GM18861 (cell line): ENCODE results near the gene ADCK1.
"Not testable (repeated sequence)": the region's sequence is repeated elsewhere in the genome, so short reads cannot be mapped to it uniquely, and the experiment has no call there.

ENCODE experiments used
- ATAC-seq: cut with Tn5 transposase; IDR thresholded peaks from one replicate; pipeline ENCODE4 v1.9.1; 2021; ENCODE audit not compliant: unreplicated experiment

ADCK1 gene, protein sequence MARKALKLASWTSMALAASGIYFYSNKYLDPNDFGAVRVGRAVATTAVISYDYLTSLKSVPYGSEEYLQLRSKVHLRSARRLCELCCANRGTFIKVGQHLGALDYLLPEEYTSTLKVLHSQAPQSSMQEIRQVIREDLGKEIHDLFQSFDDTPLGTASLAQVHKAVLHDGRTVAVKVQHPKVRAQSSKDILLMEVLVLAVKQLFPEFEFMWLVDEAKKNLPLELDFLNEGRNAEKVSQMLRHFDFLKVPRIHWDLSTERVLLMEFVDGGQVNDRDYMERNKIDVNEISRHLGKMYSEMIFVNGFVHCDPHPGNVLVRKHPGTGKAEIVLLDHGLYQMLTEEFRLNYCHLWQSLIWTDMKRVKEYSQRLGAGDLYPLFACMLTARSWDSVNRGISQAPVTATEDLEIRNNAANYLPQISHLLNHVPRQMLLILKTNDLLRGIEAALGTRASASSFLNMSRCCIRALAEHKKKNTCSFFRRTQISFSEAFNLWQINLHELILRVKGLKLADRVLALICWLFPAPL

GRCh38 chr14:77799863-77800730, at the start of gene ADCK1:
Gene ADCK1 (plus strand): TSS chr14:77800109. CDS start chr14:77818979, 18,870 bp downstream.
- peak; percentile 87 for ATAC-seq

GRCh38 chr14:77752266-77752665, 47.6 kb upstream of the ADCK1 start:
- ATAC-seq = no peak

GRCh38 chr14:77752799-77753516, 47.0 kb upstream of the ADCK1 start:
- ATAC-seq = no peak

DNA sequence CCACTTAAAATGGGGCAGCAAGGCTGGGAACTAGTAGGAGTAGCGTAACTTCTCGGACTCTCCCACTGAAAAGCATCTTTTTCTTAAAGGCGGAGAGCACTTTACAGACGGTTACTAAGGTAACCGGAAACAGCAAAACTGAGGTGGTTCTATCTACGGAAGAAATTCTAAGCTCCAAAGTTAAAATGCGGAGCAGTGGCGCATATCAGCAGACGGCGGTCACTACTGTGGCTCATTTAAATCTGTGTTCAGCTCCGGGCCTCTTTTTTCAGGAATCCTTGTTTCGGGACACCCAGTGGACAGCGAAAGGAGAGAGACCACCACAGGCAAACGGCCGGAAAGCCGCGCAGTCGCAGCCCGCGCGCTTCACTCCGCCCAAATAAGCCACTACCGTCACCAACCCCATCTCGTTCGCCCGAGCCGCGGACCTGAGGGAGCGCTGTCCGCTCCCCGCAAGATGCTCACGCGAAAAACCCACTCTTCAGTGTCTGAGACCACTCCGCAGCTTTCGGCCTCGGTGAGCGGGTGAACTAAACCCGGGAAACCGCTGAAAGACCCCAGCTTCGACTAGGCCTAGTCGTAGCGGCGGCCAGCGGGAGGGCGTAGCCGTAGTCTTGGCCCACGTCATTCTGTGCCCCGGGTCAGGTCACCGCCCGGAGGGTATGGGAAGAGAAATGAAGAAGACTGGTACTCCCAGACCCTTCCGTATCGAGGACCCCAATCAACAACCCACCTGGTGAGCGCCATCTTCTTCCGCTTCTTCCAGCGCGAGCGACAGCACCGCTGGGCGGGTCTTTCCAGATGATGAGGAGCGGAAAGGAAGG, 39.3 kb upstream of the ADCK1 start, which contains the start of gene SNW1:
Gene SNW1 (minus strand): TSS at position 776 of the 824 bp plus-strand sequence. CDS start 29 bp downstream, at position 747.
- peak; percentile 95 for ATAC-seq

- no peak for ATAC-seq
Measured at GRCh38 chr14:77761205-77761931, 38.5 kb upstream of the ADCK1 start.

DNA sequence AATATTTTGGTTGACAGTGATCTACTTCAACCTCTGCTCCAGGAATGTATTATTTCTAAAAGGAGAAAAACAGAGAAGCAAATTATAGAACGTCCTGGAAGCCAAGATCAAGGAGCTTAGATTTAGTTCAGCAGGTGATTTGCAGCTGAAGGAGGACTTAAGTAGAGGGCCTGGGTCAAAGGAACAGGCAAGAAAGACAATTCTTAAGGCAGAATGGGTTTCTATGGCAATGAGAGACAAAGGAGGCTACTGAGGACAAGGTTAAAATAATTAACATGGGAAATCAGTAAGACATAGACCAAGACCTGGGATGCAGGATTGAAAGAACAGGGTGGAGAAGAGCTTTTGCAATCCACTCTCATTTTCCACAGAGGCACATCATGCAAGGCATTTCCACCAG, 36.6 kb upstream of the ADCK1 start:
- no peak for ATAC-seq

GRCh38 chr14:77763978-77764377, 35.9 kb upstream of the ADCK1 start:
- ATAC-seq = no peak

DNA sequence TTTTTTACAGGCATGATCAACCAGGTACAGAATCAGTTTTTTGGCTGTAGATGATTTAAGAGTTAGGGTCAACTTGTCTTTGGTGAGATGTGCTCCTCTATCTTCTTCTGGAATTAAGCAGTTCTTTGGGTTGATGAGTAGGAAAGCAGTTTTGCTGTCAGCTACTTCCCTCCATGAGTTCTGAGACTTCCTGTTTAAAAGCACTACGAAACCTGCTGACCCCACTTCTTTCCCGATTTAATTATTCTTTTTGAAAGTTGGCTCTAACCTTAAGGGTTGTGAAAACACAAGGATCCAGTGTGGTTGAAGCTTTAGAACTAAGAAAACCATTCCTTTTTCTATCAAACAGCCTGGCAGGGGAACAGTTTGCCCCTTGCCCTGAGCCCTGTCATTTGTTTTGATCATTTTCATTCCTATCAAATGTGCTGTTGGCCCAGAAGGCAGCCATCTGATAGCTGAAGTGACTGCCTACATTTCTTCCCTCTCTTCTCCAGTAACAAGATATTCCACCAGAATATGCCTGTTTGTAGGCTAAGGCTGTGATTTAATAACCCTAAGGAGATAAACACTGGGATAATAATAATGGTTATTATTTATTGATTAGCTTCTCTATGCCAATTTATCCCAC, 31.4 kb upstream of the ADCK1 start:
- not testable (repeated sequence) for ATAC-seq

- not testable (repeated sequence) for ATAC-seq
Measured at GRCh38 chr14:77773966-77774365, 25.9 kb upstream of the ADCK1 start.

GRCh38 chr14:77782202-77782601, 17.7 kb upstream of the ADCK1 start:
- peak; percentile 68 for ATAC-seq

DNA sequence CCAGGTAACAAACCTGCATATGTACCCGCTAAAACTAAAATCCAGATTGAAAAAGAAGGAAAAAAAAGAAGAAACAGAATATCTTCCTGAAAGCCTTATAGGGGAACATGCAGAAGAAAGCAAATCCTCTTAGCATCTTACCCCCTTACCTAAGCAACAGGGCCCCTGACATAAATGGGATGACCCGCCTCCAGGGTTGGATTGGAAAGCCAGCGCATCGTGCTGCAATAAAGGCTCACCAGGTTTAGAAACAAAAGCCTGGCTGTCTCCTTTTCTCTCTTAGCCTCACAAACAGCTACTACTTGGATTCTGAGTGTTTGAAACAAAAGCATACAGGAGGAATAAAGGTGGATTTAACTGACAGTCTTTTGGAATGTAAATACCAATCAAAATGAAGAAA, 13.8 kb upstream of the ADCK1 start:
- ATAC-seq = no peak

DNA sequence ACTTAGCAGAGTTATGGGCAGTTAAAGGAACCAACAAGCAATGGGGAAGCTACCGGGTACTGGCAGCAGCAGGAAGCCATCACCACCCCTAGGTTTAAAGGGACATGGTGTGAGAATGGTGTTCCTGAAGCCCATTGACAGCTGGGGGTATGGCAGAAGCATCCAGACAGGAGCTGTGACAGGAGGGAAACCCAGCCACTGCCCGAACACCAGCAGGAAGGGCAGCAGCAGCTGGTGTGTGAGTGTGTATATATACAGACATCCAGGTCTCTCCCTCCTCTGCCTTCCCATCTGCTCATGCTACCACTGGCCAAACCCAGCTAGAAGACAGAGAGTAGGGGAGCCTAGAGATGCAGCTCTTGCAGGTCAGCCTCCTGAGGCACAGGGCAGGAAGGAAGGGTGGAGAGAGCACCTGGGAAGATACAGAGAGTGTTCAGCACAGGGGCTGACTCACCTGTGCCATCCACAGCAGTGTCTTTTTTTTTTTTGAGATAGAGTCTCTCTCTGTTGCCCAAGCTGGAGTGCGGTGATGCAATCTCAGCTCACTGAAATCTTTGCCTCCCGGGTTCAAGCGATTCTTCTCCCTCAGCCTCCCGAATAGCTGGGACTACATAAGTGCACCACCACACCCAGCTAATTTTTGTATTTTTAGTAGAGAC, 9.2 kb upstream of the ADCK1 start:
- no peak for ATAC-seq

GRCh38 chr14:77791225-77791600, 8.7 kb upstream of the ADCK1 start:
- ATAC-seq = no peak

DNA sequence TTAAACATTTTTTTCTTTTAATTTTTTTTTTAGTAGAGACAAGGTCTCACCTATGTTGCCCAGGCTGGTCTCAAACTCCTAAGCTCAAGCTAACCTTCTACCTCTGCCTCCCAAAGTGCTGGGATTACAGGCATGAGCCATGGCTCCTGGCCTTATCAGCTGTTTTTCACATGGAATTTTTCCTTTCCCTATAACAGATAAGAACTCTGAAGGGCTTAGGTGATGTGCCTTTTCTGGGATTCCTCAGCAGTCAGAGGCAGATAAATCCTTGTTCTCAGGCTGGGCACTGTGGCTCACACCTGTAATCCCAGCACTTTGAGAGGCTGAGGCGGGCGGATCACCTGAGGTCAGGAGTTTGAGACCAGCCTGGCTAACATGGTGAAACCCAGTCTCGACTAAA, 6.7 kb upstream of the ADCK1 start:
- ATAC-seq = not testable (repeated sequence)

GRCh38 chr14:77794357-77794756, 5.6 kb upstream of the ADCK1 start:
- no peak for ATAC-seq

DNA sequence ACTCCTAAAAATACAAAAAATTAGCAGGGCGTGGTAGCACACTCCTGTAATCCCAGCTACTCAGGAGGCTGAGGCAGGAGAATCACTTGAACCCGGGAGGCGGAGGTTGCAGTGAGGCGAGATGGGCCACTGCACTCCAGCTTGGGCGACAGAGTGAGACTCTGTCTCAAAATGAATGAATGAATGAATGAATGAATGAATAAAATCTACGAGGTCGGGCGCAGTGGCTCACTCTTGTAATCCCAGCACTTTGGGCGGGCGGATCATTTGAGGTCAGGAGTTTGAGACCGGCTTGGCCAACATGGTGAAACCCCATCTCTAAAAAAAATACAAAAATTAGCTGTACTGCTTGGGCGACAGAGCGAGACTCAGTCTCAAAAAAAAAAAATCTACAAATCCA, 453 bp upstream of the ADCK1 start:
- peak; percentile 1 for ATAC-seq

DNA sequence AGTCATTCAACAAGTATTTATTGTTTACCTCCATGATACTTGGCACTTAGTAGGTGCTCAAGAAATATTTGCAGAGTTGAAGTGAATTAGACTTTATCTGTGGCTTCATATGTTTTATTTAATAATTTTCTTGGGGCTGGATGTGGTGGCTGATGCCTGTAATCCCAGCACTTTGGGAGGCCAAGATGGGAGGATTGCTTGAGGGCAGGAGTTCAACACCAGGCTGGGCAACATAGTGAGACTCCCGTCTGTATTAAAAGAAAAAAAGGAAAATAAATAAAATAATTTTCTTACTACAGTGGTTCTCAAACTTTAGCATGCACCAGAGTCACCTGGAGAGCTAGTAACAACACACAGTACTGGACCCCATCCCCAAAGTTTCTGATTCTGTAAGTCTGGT, 905 bp downstream of the ADCK1 start:
- ATAC-seq = no peak

DNA sequence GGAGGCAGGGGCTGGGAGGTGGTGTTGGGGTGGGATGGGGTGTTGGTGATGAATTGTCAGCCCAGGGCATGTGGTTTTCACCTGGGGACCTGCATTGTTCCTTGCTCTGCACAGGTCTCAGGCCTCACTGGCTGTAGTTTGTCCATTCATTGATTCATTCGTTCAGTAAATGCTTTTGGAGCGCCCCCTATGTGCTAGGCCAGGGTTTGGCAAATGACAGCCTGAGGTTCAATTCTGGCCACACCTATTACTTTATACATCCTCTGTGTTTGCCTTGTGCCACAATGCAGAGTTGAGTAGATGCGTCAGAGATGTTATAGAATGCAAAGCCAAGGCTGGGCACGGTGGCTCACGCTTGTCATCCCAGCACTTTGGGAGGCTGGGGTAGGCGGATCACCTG, 4.7 kb downstream of the ADCK1 start:
- ATAC-seq = no peak

DNA sequence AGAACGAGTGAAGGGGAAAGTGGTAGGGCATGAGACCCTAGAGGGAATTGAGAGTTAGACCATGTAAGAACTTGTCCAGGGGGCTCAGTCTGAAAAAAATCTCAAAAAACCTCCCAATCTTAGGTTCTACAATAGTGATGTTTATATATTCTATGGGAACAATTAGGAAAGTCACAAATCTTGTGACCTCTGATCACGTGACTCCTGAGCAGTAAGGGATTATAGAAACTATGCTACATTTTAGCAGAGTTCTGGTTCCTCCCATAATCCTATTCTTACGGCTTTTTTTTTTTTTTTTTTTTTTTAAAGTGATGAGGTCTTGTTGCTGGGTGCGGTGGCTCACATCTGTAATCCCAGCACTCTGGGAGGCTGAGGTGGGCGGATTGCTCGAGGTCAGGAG, 5.8 kb downstream of the ADCK1 start:
- ATAC-seq = no peak
